ENCODE measurements around the gene DNAAF2.

Gene DNAAF2

GRCh38 chr14:49598485-49599300 lies 36.4 kb downstream of the DNAAF2 start, which contains the start of gene LRR1:
TSS of gene LRR1 (plus strand) at chr14:49598940. CDS start at chr14:49599021, 81 bp downstream.
- TF ChIP-seq, protein P1, sequence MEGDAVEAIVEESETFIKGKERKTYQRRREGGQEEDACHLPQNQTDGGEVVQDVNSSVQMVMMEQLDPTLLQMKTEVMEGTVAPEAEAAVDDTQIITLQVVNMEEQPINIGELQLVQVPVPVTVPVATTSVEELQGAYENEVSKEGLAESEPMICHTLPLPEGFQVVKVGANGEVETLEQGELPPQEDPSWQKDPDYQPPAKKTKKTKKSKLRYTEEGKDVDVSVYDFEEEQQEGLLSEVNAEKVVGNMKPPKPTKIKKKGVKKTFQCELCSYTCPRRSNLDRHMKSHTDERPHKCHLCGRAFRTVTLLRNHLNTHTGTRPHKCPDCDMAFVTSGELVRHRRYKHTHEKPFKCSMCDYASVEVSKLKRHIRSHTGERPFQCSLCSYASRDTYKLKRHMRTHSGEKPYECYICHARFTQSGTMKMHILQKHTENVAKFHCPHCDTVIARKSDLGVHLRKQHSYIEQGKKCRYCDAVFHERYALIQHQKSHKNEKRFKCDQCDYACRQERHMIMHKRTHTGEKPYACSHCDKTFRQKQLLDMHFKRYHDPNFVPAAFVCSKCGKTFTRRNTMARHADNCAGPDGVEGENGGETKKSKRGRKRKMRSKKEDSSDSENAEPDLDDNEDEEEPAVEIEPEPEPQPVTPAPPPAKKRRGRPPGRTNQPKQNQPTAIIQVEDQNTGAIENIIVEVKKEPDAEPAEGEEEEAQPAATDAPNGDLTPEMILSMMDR (IDR thresholded peaks at IDR 0.05; ENCODE audit: extremely low read depth, insufficient read depth, missing control alignments), result no peak
- peak; percentile 79 for DNase-seq (ENCODE audit: low spot score)
- in situ Hi-C loops (cut with MboI; ENCODE audit: low pct_unique_long_range_greater_than_20kb, low sequenced_read_pairs, unreplicated experiment), result no loop called here

GRCh38 chr14:49598189-49598484 lies 36.9 kb downstream of the DNAAF2 start:
- in situ Hi-C loops (cut with MboI; ENCODE audit: low pct_unique_long_range_greater_than_20kb, low sequenced_read_pairs, unreplicated experiment), result no loop called here
- TF ChIP-seq, protein P1 (IDR thresholded peaks at IDR 0.05; ENCODE audit: extremely low read depth, insufficient read depth, missing control alignments), result no peak
- DNase-seq (ENCODE audit: low spot score), result no peak

- in situ Hi-C loops (cut with MboI; ENCODE audit: low pct_unique_long_range_greater_than_20kb, low sequenced_read_pairs, unreplicated experiment), result no loop called here
- peak; percentile 46 for DNase-seq (ENCODE audit: low spot score)
- TF ChIP-seq, protein P1 (IDR thresholded peaks at IDR 0.05; ENCODE audit: extremely low read depth, insufficient read depth, missing control alignments), result no peak
These were observed 40.5 kb downstream of the DNAAF2 start for GRCh38 chr14:49594347-49595091.

DNA sequence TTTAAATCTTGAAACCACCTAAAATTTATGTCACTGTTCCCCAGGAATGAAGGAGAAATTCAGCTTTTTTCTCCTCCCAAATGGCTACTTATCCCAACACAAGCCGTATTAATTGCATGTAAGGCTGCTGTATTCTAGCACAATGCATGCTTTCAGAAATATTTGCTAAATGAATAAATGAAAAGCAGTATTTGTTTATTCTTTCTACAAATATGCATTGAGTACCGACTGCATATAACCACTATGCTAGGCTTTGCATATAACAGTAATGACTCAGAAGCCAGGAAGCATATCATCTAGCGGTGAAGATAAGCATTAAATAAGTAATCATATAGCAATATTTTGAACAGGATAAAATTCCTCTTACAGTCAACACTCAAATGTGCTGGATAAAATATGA lies 42.0 kb downstream of the DNAAF2 start:
- DNase-seq (ENCODE audit: low spot score), result no peak
- in situ Hi-C loops (cut with MboI; ENCODE audit: low pct_unique_long_range_greater_than_20kb, low sequenced_read_pairs, unreplicated experiment), result no loop called here
- TF ChIP-seq, protein P1 (IDR thresholded peaks at IDR 0.05; ENCODE audit: extremely low read depth, insufficient read depth, missing control alignments), result no peak

- TF ChIP-seq, protein P1 (IDR thresholded peaks at IDR 0.05; ENCODE audit: extremely low read depth, insufficient read depth, missing control alignments), result no peak
- no peak for DNase-seq (ENCODE audit: low spot score)
- in situ Hi-C loops (cut with MboI; ENCODE audit: low pct_unique_long_range_greater_than_20kb, low sequenced_read_pairs, unreplicated experiment), result no loop called here
These were observed 45.7 kb downstream of the DNAAF2 start for GRCh38 chr14:49589387-49589786.

DNA sequence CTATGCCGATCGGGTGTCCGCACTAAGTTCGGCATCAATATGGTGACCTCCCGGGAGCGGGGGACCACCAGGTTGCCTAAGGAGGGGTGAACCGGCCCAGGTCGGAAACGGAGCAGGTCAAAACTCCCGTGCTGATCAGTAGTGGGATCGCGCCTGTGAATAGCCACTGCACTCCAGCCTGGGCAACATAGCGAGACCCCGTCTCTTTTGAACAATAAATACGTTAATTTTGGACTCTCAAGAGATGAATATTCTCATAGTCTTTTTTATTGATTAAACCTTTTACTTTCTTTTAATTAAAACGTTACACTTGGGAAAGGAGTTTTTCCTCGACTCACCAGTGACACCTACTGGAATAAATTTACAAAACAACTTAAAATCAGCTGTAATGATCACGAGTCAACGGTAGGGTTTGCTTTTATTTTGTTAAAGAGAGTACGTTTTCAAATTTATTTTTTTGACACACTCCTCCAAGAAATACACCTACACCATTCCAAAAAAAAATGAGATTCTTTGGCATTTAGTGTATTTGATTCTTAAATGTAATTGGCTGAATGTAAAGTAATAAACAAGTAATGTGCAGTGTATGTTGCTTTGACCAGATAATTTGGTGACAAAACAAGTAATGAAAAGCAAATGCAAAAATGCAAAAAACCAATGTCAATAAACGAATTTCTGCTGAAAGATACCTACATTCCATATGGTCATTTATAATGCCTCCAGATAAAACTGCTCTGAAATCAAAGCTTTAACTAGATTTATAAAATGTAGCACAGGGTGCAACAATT lies 48.2 kb downstream of the DNAAF2 start:
- in situ Hi-C loops (cut with MboI; ENCODE audit: low pct_unique_long_range_greater_than_20kb, low sequenced_read_pairs, unreplicated experiment), result no loop called here
- peak; percentile 50 for DNase-seq (ENCODE audit: low spot score)
- TF ChIP-seq, protein P1 (IDR thresholded peaks at IDR 0.05; ENCODE audit: extremely low read depth, insufficient read depth, missing control alignments), result peak; percentile 83

Data from GM13977 (cell line).